HEK293T (cell line): ENCODE data around the gene FGD5.

ENCODE experiments used
- ARNT ChIP-seq: fragments of 450-650 bp; IDR thresholded peaks from 2 replicates; pipeline ENCODE4 v1.6.1; 2017; ENCODE audit warnings: mild to moderate bottlenecking
- BHLHE40 ChIP-seq: fragments of 450-650 bp; IDR thresholded peaks from 2 replicates; pipeline ENCODE4 v1.6.1; 2016; ENCODE audit warnings: mild to moderate bottlenecking, moderate library complexity, borderline replicate concordance
- CTBP1 ChIP-seq: fragments of 450-650 bp; IDR thresholded peaks from 2 replicates; pipeline ENCODE4 v1.6.1; 2016; ENCODE audit warnings: borderline replicate concordance
- ELF4 ChIP-seq: fragments of 450-650 bp; IDR thresholded peaks from 2 replicates; pipeline ENCODE4 v1.6.1; 2017; ENCODE audit warnings: antibody characterized with exemption
- FOXK2 ChIP-seq: fragments of 450-650 bp; IDR thresholded peaks from 2 replicates; pipeline ENCODE4 v1.6.1; 2016; ENCODE audit warnings: mild to moderate bottlenecking
- FOXM1 ChIP-seq: fragments of 450-650 bp; IDR thresholded peaks from 2 replicates; pipeline ENCODE4 v1.6.1; 2017; ENCODE audit warnings: mild to moderate bottlenecking, borderline replicate concordance
- HDGF ChIP-seq: fragments of 450-650 bp; IDR thresholded peaks from 2 replicates; pipeline ENCODE4 v1.6.1; 2017; ENCODE audit warnings: antibody characterized with exemption, borderline replicate concordance
- NFRKB ChIP-seq: fragments of 450-650 bp; IDR thresholded peaks from 2 replicates; pipeline ENCODE4 v1.6.1; 2016; ENCODE audit warnings: mild to moderate bottlenecking, moderate library complexity
- PKNOX1 ChIP-seq: fragments of 450-650 bp; IDR thresholded peaks from 2 replicates; pipeline ENCODE4 v1.6.1; 2016
- SP1 ChIP-seq: fragments of 450-650 bp; IDR thresholded peaks from 2 replicates; pipeline ENCODE4 v1.6.1; 2017
- SUZ12 ChIP-seq: fragments of 450-650 bp; IDR thresholded peaks from 2 replicates; pipeline ENCODE4 v1.6.1; 2016; ENCODE audit warnings: mild to moderate bottlenecking
- TARDBP ChIP-seq: fragments of 450-650 bp; IDR thresholded peaks from 2 replicates; pipeline ENCODE4 v1.6.1; 2016

- no peak for TF ChIP-seq BHLHE40
- TF ChIP-seq ARNT, result no peak
- TF ChIP-seq FOXK2, result no peak
- TF ChIP-seq SP1, result no peak
- no peak for TF ChIP-seq FOXM1
- TF ChIP-seq SUZ12, result no peak
- TF ChIP-seq CTBP1, result no peak
- TF ChIP-seq ELF4, result no peak
- TF ChIP-seq TARDBP, result no peak
- TF ChIP-seq HDGF, result no peak
- no peak for TF ChIP-seq NFRKB
- no peak for TF ChIP-seq PKNOX1
These were observed 48.2 kb upstream of the FGD5 start for GRCh38 chr3:14770591-14770990.
